HepG2 (cell line): Measurements from ENCODE around the gene SARNP. TPM values are rescaled to one million over a fixed set of nuclear protein-coding genes. Genes with fewer than 3 reads are reported as not detected.

ENCODE experiments used
- ATAC-seq: fragments of 200-7000 bp; cut with Tn5 transposase; 3 replicates; pipeline ENCODE4 v1.9.1; 2020; ENCODE audit warnings: mild to moderate bottlenecking, moderate library complexity
- BruUV-seq: library from RNA; stranded (reverse); fragments of 400-500 nt; replicated peaks from 2 replicates; lab custom pipeline; 2021; lab: Mats Ljungman, UMichigan
- CTCF ChIA-PET: fragments of 300-600 bp; formaldehyde crosslinking; extraction: SDS; loops from one replicate; lab custom pipeline; 2021; ENCODE audit warnings: low total read pairs, inconsistent platforms, low intra/inter-chr PET ratio; lab: Yijun Ruan, JAX
- POLR2A ChIA-PET: fragments of 350-600 bp; sonication (Branson Sonifier 250); formaldehyde crosslinking; loops from one replicate; lab custom pipeline; 2020; ENCODE audit warnings: antibody characterized with exemption, inconsistent platforms; lab: Yijun Ruan, JAX
- DNase-seq: peaks from one replicate; pipeline ENCODE4 v3.0.0-alpha.2; 2015; ENCODE audit warnings: low spot score
- FAIRE-seq: peaks from 3 replicates; lab custom pipeline; 2011; peaks lifted over from hg19 to GRCh38; lab: Jason Lieb, UNC
- H2AFZ ChIP-seq: one replicate; pipeline ENCODE4 v1.6.1; 2011; ENCODE audit warnings: low read length, inconsistent platforms
- H3K27ac ChIP-seq: fragments of 300-600 bp; 3 replicates; pipeline ENCODE4 v1.8.0; 2011; ENCODE audit warnings: mixed run types, mild to moderate bottlenecking, mixed read lengths, low read length, inconsistent platforms; ENCODE audit not compliant: insufficient read depth; ENCODE audit errors: extremely low read length
- H3K27me3 ChIP-seq, 2 experiments: fragments of 200-600 bp in 1 of 2; 2 replicates in 1 of 2; 3 replicates in 1 of 2; pipeline versions ENCODE4 v1.6.0 to v1.8.0; 2011; ENCODE audit warnings: low read length in 2 of 2, mild to moderate bottlenecking in 2 of 2, moderate library complexity in 2 of 2, inconsistent platforms in 1 of 2; ENCODE audit not compliant: insufficient read depth in 2 of 2, control insufficient read depth in 1 of 2
- H3K36me3 ChIP-seq, 2 experiments: fragments of 200-600 bp in 1 of 2; replicated peaks in 1 of 2; 2 replicates in 1 of 2; 3 replicates in 1 of 2; pipeline versions ENCODE4 v1.5.1 to v1.8.0; 2011; ENCODE audit warnings: low read length in 2 of 2, inconsistent platforms in 1 of 2; ENCODE audit not compliant: insufficient read depth in 2 of 2, control insufficient read depth in 1 of 2
- H3K4me1 ChIP-seq: 2 replicates; pipeline ENCODE4 v1.5.1; 2012; ENCODE audit warnings: low read length, inconsistent platforms; ENCODE audit not compliant: insufficient read depth
- H3K4me2 ChIP-seq: 2 replicates; pipeline ENCODE4 v1.6.0; 2011; ENCODE audit warnings: low read depth, low read length, inconsistent platforms
- H3K4me3 ChIP-seq, 3 experiments: fragments of 200-600 bp in 1 of 3; sonication (generic), shearing (Covaris generic) in 1 of 3; replicated peaks in 1 of 3; 2 replicates each; pipeline ENCODE4 v1.5.1; 2011 to 2016; ENCODE audit warnings: low read length in 3 of 3, inconsistent platforms in 2 of 3, low read depth in 2 of 3, mild to moderate bottlenecking in 2 of 3, control low read depth in 1 of 3, mixed read lengths in 1 of 3; ENCODE audit not compliant: insufficient read depth in 1 of 3
- H3K79me2 ChIP-seq: one replicate; pipeline ENCODE4 v1.6.1; 2011; ENCODE audit warnings: low read length, inconsistent platforms; ENCODE audit not compliant: insufficient read depth
- H3K9ac ChIP-seq: 2 replicates; pipeline ENCODE4 v1.6.0; 2011; ENCODE audit warnings: mild to moderate bottlenecking, low read depth, low read length, inconsistent platforms; ENCODE audit not compliant: insufficient read depth
- H3K9me3 ChIP-seq: 2 replicates; pipeline ENCODE4 v1.5.1; 2012; ENCODE audit warnings: mild to moderate bottlenecking, low read length
- H4K20me1 ChIP-seq: 2 replicates; pipeline ENCODE4 v1.6.0; 2011; ENCODE audit warnings: inconsistent platforms, mild to moderate bottlenecking, low read length, moderate library complexity; ENCODE audit not compliant: insufficient read depth
- KDM4B ChIP-seq: sonication (generic); formaldehyde crosslinking; IDR thresholded peaks from 2 replicates; pipeline ENCODE4 v1.4.0; 2020; ENCODE audit warnings: missing genetic modification reagents
- PLRG1 ChIP-seq: fragments of 450-650 bp; conservative IDR thresholded peaks from 2 replicates; pipeline ENCODE4 v1.6.1; 2016
- POLR2AphosphoS2 ChIP-seq: IDR thresholded peaks from 2 replicates; pipeline ENCODE4 v1.6.1; 2011; ENCODE audit warnings: low read depth, low read length, improper control_type of control experiment
- SRSF1 ChIP-seq: fragments of 200-400 bp; formaldehyde crosslinking; optimal IDR thresholded peaks from 2 replicates; pipeline ENCODE3; 2017; ENCODE audit warnings: mild to moderate bottlenecking, low read depth, low read length, moderate library complexity
- ZBTB8A ChIP-seq: sonication (generic); formaldehyde crosslinking; IDR thresholded peaks from 2 replicates; pipeline ENCODE4 v1.4.0; 2020; ENCODE audit warnings: mild to moderate bottlenecking, low read depth, missing genetic modification reagents, borderline replicate concordance
- ZNF138 ChIP-seq: sonication (generic); formaldehyde crosslinking; IDR thresholded peaks from 2 replicates; pipeline ENCODE4 v1.5.0; 2020; ENCODE audit warnings: mild to moderate bottlenecking, low read depth, missing genetic modification reagents
- ZNF672 ChIP-seq: sonication (generic); formaldehyde crosslinking; IDR thresholded peaks from 2 replicates; pipeline ENCODE4 v1.8.1; 2022; ENCODE audit warnings: missing genetic modification reagents
- ZNF7 ChIP-seq: IDR thresholded peaks from 2 replicates; pipeline ENCODE4 v1.6.1; 2016; ENCODE audit warnings: missing biosample characterization, missing genetic modification reagents
- ZSCAN22 ChIP-seq: sonication (generic); formaldehyde crosslinking; IDR thresholded peaks from 2 replicates; pipeline ENCODE4 v1.4.0; 2020; ENCODE audit warnings: mild to moderate bottlenecking, missing genetic modification reagents
- WGBS: methylation state at CpG from one replicate; pipeline ENCODE4 v1.1.6; 2017; ENCODE audit warnings: low lambda C conversion rate; 5-methylcytosine and 5-hydroxymethylcytosine counted together
- in situ Hi-C: cut with HindIII; loops from 2 replicates; pipeline ENCODE4 v1.10.0; 2017; ENCODE audit warnings: low pct_unique_long_range_greater_than_20kb; ENCODE audit not compliant: extremely low pct_ligation_motif_present
- intact Hi-C: fragments of 100-400 bp; cut with micrococcal nuclease; formaldehyde crosslinking; loops from one replicate; pipeline ENCODE4 v1.10.0; 2022; ENCODE audit not compliant: unreplicated experiment
- polyA plus RNA-seq, 8 experiments: library from polyadenylated mRNA; depleted of rRNA in 3 of 8; stranded (reverse) in 7 of 8; unstranded in 1 of 8; fragments of >200 nt; fragmentation: Illumina TruSeq in 4 of 8; extraction: Trizol in 4 of 8; gene quantifications; 2 replicates each; pipeline versions ENCODE4 v1.2.1 to v1.2.3, GENCODE V29; 2011 to 2016; ENCODE audit warnings: low read depth in 4 of 8, missing spikeins in 1 of 8, mixed read lengths in 1 of 8; ENCODE audit not compliant: insufficient read depth in 1 of 8
- total RNA-seq, 5 experiments: library from RNA; depleted of rRNA; stranded (reverse); fragments of >200 nt; fragmentation: Illumina TruSeq; extraction: Trizol; gene quantifications; 2 replicates each; pipeline ENCODE4 v1.2.3, GENCODE V29; 2016; ENCODE audit warnings: low read depth in 1 of 5
- TF ChIP-seq, protein P1 (sequence below): IDR thresholded peaks from 2 replicates; pipeline ENCODE4 v1.6.1; 2016

The SARNP gene
- total and polyA plus RNA-seq, 2 of the 13 experiments (the other 11 are each of a cell fraction or from before 2014, with no cell fraction given) = 59.0 to 95.4 TPM

DNA sequence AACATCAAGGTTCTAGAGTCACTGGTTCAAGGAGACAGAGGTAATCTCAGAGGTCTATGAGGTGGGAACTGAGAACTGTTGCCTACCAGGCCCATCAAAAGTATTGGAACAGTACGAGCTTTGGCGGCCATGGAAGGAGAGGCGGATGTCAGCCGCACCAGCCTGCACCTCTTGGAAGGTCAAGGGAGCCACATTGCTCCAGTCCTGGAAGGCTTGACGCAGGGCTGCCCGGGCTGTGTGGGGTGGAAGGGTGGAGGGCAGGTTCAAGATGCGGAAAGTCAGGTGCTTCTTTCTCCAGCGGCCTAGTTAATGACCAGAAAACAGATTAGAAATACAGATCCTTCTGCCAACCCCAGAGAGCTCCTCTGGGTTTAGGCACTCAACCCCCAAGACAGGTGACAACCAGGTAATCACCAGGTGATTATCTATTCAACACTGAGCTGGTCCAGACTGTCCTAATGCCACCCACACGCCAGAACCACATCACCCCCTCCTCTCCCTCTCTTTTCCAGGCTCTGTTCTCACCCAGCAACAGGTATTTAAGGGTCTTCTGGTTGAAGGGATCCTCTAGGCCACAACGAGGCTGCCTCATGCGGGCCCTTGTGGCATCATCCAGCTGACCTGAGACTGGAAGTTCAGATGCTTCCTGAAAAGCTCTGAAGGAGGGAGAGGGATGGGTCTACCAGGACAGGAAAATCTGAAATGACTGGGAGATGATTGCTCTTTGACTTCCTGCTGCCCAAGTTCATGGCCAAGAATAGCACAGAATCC lies 23.2 kb upstream of the SARNP start:
- no TSS peak for BruUV-seq
- H3K79me2 ChIP-seq = no peaks in the 10 kb centered on the region
- CTCF ChIA-PET = no interaction called here
- no peak overlapping the region for H3K9ac ChIP-seq
- TF ChIP-seq PLRG1 (no peak), ZNF7 (CRISPR knock-in tag) (no peak), ZNF138 (CRISPR knock-in tag) (no peak), ZSCAN22 (CRISPR knock-in tag) (no peak), ZBTB8A (CRISPR knock-in tag) (no peak), ZNF672 (CRISPR knock-in tag) (no peak), KDM4B (CRISPR knock-in tag) (no peak), SRSF1 (no peak), POLR2AphosphoS2 (no peak)
- TF ChIP-seq, protein P1, sequence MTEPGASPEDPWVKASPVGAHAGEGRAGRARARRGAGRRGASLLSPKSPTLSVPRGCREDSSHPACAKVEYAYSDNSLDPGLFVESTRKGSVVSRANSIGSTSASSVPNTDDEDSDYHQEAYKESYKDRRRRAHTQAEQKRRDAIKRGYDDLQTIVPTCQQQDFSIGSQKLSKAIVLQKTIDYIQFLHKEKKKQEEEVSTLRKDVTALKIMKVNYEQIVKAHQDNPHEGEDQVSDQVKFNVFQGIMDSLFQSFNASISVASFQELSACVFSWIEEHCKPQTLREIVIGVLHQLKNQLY (CRISPR knock-in tag) = no peak
- TF ChIP-seq, all 625 proteins: peak for 0
- H4K20me1 ChIP-seq = no peaks in the 10 kb centered on the region
- no peak for DNase-seq
- POLR2A ChIA-PET = no interaction called here
- FAIRE-seq = no peak
- ATAC-seq = no peak
- in situ Hi-C loops = no loop called here
- H3K9me3 ChIP-seq = no peaks in the 10 kb centered on the region
- peaks cover 0 to 8% of the 10 kb centered on the region in 2 experiments; a peak in 3 of 5 replicates for H3K27me3 ChIP-seq
- WGBS = 64% methylated on average over 11 of the region's 11 CpGs
- no peak overlapping the region for H3K4me3 ChIP-seq
- no peak overlapping the region for H3K4me2 ChIP-seq
- intact Hi-C loops = no loop called here
- no peaks in the 10 kb centered on the region for H3K36me3 ChIP-seq
- H2AFZ ChIP-seq = no peak overlapping the region
- H3K4me1 ChIP-seq = peaks cover 18% of the 10 kb centered on the region
- no peak overlapping the region for H3K27ac ChIP-seq
